ENCODE measurements around the gene FAM117B.

Gene FAM117B

DNA sequence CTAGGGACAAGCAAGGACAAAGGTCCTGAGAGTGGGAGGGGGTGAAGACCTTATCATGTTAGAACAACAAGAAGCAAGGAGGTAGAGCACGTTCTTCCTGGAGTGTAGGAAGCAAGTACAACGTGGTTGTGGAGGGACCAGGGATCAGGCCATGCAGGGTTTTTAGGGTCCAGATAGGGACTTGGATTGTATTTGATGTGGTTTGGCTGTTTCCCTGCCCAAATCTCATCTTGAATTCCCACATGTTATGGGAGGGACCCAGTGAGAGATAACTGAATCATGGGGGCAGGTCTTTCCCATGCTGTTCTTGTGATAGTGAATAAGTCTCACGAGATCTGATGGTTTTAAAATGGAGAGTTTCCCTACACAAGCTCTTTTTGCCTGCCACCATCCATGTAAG, 183.6 kb downstream of the FAM117B start:
- DNase-seq: no peak
